DMS53 (cell line): ENCODE measurements around the gene CTDSPL.
"Not testable (repeated sequence)": the region's sequence is repeated elsewhere in the genome, so short reads cannot be mapped to it uniquely, and the experiment has no call there.

Experiments
- DNase-seq: peaks from one replicate; lab custom pipeline; 2025; lab: John Stamatoyannopoulos, UW

Gene CTDSPL

DNA sequence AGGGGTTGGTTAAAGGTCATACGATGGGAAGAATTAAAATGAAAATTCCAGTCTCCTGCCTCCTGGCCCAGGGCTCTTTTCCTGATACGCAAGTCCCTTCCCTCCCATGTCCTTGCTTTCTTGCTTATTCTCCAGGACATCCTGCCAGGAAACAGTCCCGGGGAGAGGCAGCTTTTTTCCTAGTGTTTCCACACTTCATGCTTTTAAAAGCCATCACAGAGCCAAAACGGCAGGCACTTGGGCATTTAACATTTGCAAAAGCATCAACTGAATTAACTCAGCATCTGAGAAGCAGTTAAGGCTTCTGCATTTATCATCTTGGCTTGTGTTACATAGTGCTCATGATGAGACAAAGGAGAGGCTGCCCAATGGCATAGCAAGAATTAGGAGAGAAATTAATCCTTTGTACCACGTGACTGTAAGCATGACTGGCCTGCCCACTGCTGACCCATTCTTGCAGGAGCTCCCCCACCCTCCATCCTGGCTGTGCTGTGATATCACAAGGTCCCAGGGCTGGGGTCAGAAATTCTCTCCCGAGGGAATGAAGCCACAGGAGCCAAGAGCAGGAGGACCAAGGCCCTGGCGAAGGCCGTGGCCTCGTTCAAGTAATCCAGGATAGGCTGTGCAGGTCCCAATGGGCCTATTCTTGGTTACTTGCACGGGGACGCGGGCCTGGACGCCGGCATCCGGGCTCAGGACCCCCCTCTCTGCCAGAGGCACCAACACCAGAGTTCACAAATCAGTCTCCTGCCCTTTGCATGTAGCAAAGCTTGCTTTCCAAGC lies 107.3 kb downstream of the CTDSPL start:
- no peak for DNase-seq

DNA sequence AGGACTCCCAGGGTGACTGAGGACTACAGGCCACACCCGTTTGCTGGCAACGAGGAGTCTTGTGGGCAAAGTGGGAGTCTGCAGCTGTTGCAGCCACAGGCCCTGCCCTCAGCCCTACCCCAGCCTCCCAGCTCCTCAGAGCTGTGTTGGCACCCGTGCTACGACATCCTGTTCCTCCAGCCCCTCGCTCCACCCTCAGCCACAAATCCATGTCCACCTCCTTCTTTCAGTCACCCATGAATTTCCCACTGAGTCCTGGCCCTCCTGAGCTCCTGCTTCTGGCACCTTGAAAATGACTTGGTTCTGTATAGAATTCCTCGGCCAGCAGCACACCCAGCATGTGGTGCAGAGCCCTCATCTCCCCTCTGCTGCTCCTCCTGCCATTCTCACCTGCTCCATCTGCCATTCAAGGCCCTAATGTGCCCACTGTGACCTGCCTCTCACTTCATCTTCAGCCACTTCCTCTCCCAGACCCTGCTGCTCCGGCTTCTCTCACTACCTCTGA lies 108.0 kb downstream of the CTDSPL start:
- DNase-seq = no peak

DNA sequence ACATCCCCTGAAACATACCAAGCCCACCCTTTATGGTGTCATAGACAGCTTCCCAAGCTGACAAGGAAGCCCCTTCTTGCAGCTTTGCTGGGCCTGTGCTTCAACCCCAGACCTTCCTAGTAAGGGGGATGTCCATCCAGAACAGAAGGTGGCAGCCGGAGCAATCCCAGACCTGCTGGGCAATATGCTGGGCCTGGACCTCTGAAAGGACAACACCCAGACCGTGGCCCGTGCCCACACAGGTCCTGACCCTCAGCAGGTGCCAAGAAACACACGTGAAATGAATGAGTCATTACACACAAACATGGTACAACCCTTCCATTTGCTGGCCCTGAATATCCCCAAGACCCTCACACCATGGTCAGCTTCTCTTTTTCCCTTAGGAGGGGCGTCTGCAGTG lies 109.1 kb downstream of the CTDSPL start:
- no peak for DNase-seq

DNA sequence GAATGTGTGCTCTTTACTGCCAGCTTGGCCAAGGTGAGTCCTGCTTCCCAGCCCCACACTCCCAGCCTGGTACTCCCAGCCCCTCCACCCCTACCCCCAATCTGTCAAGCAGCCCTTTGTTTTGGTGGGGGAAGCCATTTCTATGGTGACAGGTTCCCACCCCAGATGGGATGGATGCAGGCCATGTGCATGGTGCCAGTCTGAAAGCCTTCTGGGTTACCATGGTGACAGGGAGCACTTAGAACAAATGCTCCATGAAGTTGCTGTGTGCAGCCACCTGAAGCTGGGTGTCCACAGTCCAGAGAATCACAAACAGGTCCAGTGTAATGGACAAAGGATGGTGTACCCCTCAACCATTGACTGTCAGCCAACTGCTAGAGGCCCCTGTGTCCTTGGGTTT lies 109.8 kb downstream of the CTDSPL start:
- no peak for DNase-seq

DNA sequence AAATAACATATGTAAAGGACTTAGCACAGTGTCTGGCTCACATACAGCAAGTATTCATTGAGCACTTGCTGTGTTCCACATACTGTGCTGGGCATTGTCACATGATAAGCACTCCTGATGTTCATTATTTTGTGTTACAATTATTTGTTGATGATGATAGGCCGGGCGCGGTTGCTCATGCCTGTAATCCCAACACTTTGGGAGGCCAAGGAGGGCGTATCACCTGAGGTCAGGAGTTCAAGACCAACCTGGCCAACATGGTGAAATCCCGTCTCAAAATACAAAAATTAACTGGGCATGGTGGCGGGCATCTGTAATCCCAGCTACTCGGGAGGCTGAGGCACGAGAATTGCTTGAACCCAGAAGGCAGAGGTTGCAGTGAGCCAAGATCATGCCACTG lies 110.4 kb downstream of the CTDSPL start:
- not testable (repeated sequence) for DNase-seq

DNA sequence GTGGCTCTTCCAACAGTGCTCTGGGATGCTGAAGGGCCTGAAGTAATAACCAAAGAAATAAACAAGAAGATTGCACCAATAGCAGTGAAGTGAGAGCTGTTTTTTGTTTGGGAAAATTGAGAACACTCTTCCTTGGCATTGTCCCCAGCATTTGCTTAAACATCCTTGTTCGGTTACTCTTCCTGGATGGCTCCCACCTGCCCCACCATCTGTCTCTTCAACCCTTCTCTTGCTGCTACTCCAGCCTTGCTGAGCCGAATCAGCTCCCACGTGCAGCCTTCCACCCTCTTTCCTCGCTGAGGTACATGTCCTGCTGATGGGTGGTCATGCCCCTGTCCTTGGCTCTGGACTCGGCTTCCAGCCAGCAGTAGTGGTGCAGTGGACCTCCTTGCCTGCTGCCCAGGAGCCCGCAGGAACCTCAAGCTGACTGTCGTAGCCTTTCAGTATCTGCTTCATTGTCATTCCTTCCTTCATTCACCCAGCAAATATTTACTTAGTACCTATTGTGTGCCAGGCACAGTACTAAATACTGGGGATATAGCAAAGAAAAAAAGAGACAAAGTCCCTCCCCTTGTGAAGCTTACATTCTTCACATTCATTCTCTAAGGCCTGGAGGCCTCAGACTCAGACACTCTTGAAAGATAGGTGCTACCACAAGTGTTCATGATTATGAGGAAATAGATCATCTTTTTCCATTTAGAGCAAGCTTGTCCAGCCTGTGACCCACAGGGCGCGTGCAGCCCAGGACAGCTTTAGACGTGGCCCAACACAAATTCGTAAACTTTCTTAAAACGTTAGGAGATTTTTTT lies 111.8 kb downstream of the CTDSPL start:
- DNase-seq = no peak

DNA sequence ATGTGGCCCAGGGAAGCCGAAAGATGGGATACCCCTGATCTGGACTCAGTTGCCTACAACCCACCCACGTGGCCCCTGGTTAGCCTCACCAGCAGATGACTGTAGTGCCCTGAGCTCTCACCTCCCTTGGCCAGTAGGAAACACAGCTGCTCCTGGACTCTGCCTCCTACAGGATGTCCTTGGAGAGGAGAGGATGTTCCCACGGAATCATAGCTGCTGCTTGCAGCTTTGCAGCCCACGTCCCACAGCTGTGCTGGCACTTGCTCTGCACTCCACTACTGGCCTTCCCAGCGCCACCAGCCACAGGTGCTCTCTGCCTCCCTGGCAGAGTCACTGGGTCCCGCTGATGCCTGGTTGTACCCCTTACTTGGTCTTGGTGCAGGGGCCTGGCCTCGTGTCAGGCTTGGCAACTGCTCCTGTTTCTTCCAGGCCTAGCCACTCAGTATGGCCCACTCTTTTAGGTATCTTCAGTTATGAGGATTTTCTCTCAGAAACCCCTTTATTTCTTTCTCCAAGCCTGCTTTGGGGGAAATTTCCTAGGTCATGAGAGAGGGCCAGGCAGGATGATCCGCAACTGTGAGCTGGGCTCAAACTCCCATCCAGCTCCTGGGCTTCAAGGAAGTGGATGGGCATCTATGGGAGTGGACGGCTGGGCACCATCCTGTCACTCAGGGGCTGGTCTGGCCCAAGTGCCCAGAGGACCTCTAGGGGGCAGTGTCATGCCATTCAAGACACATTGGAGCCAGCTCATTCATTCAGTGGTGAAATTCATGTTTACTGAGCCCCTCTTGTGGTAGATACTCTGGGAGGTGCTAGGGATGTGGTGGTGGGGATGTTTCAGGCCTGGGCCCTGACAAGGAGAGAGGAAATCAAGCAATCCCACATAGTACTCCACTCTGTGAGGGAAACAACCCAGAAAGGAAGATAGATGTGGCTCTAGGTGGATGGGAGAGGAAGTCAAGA lies 112.7 kb downstream of the CTDSPL start:
- peak; percentile 49 for DNase-seq

DNA sequence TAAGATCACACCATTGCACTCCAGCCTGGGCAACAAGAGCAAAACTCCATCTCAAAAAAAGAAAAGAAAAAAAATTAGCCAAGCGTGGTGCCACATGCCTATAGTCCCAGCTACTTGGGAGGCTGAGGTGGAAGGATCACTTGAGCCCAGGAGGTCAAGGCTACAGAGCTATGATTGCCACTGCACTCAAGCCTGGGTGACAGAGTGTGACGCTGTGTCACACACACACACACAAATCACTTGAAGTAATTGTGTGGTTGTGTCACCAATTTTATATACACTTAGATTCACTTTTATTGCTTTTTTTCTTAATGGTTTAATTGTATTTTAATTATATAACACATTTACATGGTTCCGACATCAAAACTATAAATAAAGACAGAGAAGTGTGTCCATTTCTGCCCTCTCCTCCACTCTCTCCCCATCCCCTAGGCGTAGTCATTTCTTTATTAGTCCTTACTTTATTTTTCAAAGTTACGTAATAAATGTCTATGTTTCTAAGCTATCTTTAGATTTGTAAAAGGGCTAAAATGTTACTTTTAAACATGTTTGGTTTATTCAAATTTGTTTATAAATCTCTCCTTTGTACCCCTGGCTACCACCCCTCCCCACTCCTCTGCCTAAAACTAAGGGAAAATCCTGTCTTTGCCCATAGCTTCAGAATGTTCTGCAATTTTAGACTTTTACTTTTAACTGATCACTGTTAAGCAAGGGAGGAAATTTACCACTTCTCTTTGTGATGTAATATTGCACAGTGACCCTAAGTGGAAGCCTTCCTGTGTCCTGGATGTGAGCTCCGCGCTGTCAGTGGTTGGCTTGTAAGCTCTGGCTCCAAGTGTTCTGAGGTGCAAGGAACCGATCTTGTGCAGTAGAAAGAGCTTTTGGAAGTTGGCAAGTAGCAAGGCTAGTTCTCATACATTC lies 118.1 kb downstream of the CTDSPL start:
- DNase-seq = no peak

DNA sequence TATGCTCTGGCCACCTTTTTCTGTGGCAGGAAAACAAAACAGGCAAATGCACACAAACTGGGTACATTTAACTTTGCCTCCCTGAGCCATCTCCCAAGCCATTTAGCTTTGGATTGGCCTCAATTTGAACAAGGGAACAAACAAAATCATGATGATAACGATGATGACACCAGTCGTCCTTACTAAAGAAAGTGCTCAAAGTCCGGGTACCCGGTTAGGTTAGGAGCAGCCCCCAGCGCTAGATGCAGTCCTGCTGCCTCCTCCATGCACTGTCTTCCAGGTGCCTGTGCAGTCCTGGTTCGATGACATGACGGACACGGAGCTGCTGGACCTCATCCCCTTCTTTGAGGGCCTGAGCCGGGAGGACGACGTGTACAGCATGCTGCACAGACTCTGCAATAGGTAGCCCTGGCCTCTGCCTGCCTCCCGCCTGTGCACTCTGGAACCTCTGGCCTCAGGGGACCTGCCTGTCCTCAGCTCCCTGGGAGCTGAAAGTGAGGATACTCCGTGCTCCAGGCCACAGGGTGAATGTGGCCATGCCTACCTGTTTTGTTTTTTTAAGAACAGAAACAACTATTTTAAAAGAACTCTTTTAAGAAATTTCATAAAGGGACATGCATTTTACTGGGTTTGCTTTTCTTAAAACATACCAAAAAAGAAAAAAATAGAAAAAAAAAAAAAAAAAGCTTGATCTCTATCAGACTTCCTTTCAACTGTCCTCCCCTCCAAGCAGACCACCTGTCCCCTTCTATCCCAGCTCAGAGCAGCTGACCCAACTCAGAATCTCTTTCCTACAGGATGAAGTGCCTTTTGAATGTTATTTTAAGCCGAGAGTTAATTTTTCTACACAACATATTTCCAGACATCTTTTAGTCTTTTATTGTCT lies 119.0 kb downstream of the CTDSPL start:
- no peak for DNase-seq

DNA sequence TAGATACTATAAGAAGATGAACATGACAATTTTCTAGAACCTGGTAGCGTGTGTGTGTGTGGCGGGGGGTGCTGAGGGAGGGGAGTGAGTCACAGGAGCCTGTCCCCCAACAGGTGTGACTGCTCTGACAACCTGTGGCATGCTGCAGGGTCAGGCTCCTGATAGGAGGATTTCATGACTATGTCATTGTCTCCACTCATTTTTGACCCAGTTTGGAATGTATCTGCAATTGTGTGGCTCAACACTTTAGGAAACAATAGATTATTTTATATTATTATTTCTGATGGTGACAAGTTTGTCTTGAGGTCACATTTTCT lies 119.6 kb downstream of the CTDSPL start:
- no peak for DNase-seq

DNA sequence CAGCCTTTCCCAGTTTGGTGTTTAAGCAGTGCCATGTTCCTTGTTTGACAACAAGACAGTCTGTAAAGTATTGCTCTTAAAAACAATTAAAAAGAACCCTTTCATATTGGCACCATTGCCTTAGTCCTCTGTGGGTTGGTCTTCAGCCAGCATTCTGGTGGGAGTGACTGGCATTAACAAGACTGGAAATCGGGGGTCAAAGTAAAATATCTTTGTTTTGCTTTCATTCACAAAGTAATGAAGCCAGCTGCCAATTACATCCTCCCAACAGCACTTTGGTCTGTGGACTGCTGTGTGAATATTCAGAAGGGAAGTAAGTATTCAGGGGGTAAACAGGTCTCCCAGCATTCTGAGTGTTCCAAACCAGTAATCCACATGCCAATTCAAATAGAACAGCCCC lies 120.7 kb downstream of the CTDSPL start:
- no peak for DNase-seq

DNA sequence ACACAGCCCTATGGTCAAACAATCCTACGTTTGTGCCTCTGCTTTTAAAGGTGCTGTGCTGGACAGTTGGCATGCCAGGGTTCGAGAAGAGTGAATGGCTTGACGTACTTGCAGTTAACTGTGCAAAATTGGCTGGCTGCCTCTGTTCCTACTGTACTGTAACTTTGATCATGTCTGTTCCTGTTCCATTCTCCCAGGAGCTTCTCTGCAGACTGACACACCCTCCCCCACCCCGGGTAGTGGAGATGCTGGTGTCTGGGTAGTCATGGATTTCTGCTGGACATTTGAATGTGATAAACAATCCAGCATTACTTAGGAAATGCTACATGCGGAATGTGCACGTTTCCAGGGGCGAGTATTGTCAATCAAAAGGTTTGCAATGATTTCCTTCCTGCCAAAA lies 122.4 kb downstream of the CTDSPL start:
- no peak for DNase-seq

DNA sequence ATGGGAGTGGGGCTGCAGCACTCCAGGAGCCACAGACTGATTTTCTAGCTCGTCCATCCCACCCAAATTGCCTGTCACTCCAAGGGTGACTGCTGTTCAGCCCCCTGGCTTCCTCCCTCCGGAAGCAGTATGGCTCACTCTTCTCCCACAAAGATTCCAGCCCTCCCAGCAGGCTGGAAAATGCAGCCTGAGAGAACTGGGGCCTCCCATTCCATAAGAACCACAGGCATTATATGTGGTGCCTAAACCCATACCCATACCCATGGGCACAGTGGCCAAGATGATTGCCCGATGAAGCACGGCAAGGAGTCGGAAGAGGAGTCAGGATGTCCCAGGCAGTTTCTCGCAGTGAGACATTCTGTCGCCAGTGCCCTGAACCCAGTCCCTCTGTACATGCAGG lies 122.9 kb downstream of the CTDSPL start:
- no peak for DNase-seq

DNA sequence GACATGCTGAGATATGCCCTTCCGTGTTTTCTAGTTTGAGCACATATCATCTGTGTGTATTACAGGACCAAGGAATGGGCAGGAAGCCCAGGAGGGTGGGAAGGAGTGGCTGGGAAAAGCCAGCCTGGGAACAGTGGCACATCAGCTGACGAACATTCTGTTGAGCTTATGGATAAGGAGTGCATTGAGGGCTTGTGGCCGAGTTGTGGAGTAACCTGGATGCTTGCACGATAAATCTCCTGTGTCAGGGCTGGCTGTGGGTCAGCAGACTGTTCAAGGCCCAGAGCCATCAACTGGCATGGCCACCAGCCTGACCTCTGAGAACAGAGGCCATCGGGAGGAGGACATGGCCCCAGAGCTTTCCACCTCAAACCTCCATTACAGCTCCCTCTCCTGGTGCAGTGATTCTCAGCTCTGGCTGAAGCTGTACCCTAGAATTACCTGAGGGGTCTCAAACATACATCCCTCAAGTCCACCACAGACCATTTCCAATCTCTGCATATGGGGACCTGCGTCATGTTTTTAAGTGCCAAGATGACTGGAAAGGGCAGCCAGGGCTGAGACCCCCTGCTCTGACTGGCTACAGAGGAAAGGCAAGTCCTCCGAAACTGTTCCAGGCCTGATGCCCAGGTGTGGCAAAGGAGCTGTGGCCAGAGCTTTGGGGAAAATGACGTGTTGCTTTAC lies 124.1 kb downstream of the CTDSPL start:
- DNase-seq = no peak

DNA sequence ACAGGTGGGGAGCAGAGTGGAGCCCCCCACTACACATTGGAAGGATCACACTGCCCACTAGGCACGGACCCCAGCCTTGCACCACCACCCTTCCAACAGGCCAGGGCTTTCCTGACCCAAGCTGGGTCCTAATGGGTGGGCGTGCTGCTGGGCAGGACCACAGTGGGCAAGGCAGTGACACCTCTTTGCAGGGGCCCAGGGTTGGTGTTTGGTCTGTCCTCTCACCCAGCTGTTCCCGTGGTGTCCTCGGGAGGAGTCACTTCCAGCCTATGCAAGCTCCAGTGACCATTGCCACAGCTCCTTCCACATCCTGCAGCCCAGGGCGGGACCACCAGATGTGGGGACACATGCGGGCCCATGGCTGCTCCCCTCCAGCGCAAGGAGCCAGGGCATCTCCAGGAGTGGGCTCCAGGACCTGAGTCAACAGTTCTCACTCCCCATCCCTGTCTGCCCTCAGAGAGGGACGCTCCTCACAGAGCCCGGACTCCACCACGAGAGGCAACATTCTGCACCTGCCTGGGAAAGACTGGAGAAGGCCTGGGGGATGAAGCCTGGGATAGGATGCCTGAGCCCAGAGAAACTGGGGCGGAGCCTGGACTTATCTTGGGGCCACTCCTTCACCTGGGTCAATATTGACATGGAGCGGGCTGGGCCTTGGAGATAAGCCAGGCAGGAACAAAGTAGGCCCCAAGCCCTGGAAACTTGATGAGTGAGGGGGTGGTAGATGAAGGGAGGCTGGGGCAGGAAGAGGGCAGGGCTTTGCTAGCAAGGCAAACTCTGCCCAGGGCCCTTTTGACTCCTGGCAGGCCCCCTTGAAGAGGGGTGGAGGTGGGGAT lies 125.0 kb downstream of the CTDSPL start:
- DNase-seq = peak; percentile 64

DNA sequence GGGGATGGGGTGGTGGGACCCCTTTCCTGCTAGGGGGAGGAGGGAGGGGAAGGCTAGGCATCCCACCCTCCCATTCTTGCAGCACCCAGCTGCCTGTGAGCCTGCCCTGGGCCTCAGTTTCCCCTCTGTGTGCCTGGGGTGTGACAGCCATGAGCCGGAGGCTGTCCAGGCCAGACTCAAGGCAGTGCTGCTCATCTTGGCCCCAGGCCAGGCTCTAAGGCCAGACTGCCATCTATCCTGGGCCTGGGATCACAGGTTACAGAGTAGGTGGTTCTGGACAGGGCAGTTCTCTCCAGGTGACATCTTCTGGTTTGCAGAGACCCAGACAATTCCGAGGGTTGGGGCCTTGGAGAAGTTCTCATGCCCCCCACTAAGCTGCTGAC lies 125.6 kb downstream of the CTDSPL start:
- no peak for DNase-seq

DNA sequence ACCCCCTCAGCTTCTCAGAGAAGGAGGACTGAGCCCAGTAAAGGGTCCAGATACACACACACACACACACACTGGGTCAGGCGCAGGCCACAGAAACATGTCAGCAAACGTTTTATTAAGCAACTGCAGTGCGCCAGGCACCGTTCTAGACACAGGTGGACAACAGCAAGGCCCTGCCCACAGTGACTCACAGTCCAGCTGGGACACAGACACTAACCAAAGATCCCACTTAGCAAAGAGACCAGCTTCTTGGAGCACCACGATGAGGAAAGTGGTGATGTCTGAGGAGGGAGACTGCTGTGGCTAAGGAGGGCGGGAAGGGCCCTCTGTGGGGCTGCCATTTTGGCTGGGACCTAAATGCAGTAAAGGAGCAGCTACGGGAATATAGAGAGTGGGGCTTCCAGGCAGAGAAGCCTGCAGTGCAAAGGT lies 126.1 kb downstream of the CTDSPL start:
- no peak for DNase-seq

DNA sequence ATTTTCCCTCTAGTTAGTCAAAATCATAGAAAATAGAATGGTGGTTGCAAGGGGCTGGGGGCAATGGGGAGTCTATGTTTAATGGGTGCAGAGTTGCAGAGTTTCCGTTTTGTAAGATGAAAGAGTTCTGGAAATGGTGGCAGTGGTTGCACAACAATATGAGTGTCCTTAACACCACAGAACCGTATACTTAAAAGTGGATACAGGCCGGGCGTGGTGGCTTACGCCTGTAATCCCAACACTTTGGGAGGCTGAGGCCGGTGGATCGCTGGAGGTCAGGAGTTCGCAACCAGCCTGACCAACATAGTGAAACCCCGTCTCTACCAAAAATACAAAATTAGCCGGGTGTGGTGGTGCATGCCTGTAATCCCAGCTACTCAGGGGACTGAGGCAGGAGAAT lies 126.7 kb downstream of the CTDSPL start:
- not testable (repeated sequence) for DNase-seq
